DOHH2 (cell line): ENCODE data around the gene TMEM217.

Source experiments
- H3F3A ChIP-seq: fragments of 200-600 bp; sonication (generic), shearing (Covaris generic); 2 replicates; pipeline ENCODE4 v1.6.0; 2016; ENCODE audit warnings: antibody characterized with exemption, mild to moderate bottlenecking; ENCODE audit not compliant: control insufficient read depth, insufficient read depth
- H3K27ac ChIP-seq: fragments of 200-600 bp; sonication (generic); 2 replicates; pipeline ENCODE4 v1.5.1; 2014; ENCODE audit warnings: low read depth, mild to moderate bottlenecking, low read length, moderate library complexity
- H3K27me3 ChIP-seq: fragments of 200-600 bp; sonication (generic); 2 replicates; pipeline ENCODE4 v1.6.1; 2014; ENCODE audit warnings: mild to moderate bottlenecking, low read length, mixed read lengths; ENCODE audit not compliant: control insufficient read depth
- H3K36me3 ChIP-seq: fragments of 200-600 bp; sonication (generic); 2 replicates; pipeline ENCODE4 v1.6.1; 2014; ENCODE audit warnings: mild to moderate bottlenecking, low read length, moderate library complexity, mixed read lengths; ENCODE audit not compliant: control insufficient read depth
- H3K4me1 ChIP-seq: fragments of 200-600 bp; sonication (generic); 2 replicates; pipeline ENCODE4 v1.6.1; 2014; ENCODE audit warnings: mild to moderate bottlenecking, low read length, mixed read lengths; ENCODE audit not compliant: control insufficient read depth
- H3K4me2 ChIP-seq: fragments of 200-600 bp; sonication (generic); 2 replicates; pipeline ENCODE4 v1.6.0; 2014; ENCODE audit warnings: mild to moderate bottlenecking, low read length, moderate library complexity
- H3K4me3 ChIP-seq: fragments of 200-600 bp; sonication (generic); 2 replicates; pipeline ENCODE4 v1.5.1; 2014; ENCODE audit warnings: mild to moderate bottlenecking, low read length, mixed read lengths
- H3K79me2 ChIP-seq: fragments of 200-600 bp; sonication (generic); 2 replicates; pipeline ENCODE4 v1.6.1; 2014; ENCODE audit warnings: mild to moderate bottlenecking, low read length, mixed read lengths; ENCODE audit not compliant: control insufficient read depth
- H3K9me2 ChIP-seq: fragments of 200-600 bp; sonication (generic); replicated peaks from 2 replicates; pipeline ENCODE4 v1.6.1; 2014; ENCODE audit warnings: mild to moderate bottlenecking, low read length, mixed read lengths; ENCODE audit not compliant: control insufficient read depth
- H3K9me3 ChIP-seq: fragments of 200-600 bp; sonication (generic); 2 replicates; pipeline ENCODE4 v1.6.1; 2014; ENCODE audit warnings: antibody characterized with exemption, low read length, mixed read lengths; ENCODE audit not compliant: control insufficient read depth, insufficient read depth
- H4K20me1 ChIP-seq: fragments of 200-600 bp; sonication (generic); 2 replicates; pipeline ENCODE4 v1.6.0; 2014; ENCODE audit warnings: low read depth, mild to moderate bottlenecking, antibody characterized with exemption, low read length, moderate library complexity; ENCODE audit not compliant: control insufficient read depth, insufficient read depth
- EZH2phosphoT487 ChIP-seq: fragments of 200-600 bp; sonication (generic); IDR thresholded peaks from 2 replicates; pipeline ENCODE4 v1.6.1; 2017; ENCODE audit warnings: borderline replicate concordance, mild to moderate bottlenecking, antibody characterized with exemption, low read length, moderate library complexity, mixed read lengths
- TF ChIP-seq, protein P1 (sequence below): fragments of 200-600 bp; sonication (generic); IDR thresholded peaks from one replicate; pipeline ENCODE4 v1.5.1; 2014; ENCODE audit warnings: antibody characterized with exemption, mild to moderate bottlenecking, low read depth, low read length; ENCODE audit not compliant: poor library complexity, severe bottlenecking

TMEM217 gene

GRCh38 chr6:37265001-37265400 lies 7.1 kb upstream of the TMEM217 start:
- Histone ChIP-seq H3K4me2 (no peak overlapping the region), H3F3A (no peaks in the 10 kb centered on the region), H3K27ac (no peak overlapping the region), H3K79me2 (peaks cover 39% of the 10 kb centered on the region), H3K27me3 (no peaks in the 10 kb centered on the region), H3K36me3 (peaks cover 7% of the 10 kb centered on the region), H3K9me3 (peaks cover 8% of the 10 kb centered on the region), H3K4me1 (peaks cover 2% of the 10 kb centered on the region), H3K4me3 (no peak overlapping the region), H3K9me2 (no peaks in the 10 kb centered on the region), H4K20me1 (no peaks in the 10 kb centered on the region)
- TF ChIP-seq EZH2phosphoT487 = no peak
- TF ChIP-seq, protein P1, sequence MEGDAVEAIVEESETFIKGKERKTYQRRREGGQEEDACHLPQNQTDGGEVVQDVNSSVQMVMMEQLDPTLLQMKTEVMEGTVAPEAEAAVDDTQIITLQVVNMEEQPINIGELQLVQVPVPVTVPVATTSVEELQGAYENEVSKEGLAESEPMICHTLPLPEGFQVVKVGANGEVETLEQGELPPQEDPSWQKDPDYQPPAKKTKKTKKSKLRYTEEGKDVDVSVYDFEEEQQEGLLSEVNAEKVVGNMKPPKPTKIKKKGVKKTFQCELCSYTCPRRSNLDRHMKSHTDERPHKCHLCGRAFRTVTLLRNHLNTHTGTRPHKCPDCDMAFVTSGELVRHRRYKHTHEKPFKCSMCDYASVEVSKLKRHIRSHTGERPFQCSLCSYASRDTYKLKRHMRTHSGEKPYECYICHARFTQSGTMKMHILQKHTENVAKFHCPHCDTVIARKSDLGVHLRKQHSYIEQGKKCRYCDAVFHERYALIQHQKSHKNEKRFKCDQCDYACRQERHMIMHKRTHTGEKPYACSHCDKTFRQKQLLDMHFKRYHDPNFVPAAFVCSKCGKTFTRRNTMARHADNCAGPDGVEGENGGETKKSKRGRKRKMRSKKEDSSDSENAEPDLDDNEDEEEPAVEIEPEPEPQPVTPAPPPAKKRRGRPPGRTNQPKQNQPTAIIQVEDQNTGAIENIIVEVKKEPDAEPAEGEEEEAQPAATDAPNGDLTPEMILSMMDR = no peak

DNA sequence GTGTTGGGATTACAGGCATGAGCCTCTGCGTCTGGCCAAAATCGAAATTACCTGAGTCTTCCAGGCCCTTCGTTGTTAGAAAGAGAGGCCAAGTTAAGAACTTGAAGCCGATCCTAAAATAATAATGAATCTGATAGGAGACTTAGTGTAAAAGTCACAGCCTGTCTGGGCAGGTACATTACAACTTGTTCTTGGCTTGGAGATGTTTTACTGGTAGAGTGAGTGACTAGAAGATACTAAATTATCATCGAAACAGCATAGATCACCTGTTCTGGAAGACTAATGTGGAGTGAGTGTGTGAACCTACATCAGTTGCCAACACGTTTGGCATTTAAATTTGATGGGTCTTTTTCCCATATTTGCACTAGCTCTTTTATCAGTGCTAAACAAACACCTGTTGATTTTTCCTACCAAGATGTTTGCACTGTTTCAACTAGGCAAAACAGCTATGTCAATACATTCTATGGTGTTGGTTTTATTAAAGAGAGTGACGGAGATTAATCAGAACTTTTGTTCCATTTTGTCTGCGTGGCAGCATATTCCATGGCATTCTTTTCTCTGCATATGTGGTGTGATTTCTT lies 4.6 kb upstream of the TMEM217 start:
- no peaks in the 10 kb centered on the region for H3K27me3 ChIP-seq
- H3K4me3 ChIP-seq = no peak overlapping the region
- peaks cover 3% of the 10 kb centered on the region; the same call in 1 of the 2 replicates for H3K36me3 ChIP-seq
- no peaks in the 10 kb centered on the region for H4K20me1 ChIP-seq
- TF ChIP-seq, protein P1 = no peak
- no peak for TF ChIP-seq EZH2phosphoT487
- H3K9me3 ChIP-seq = peaks cover 8% of the 10 kb centered on the region
- H3K79me2 ChIP-seq = peaks cover 62% of the 10 kb centered on the region
- H3K4me2 ChIP-seq = no peak overlapping the region
- H3K27ac ChIP-seq = no peak overlapping the region
- H3K4me1 ChIP-seq = peaks cover 18% of the 10 kb centered on the region
- H3K9me2 ChIP-seq = no peaks in the 10 kb centered on the region
- peaks cover 3% of the 10 kb centered on the region; the same call in 1 of the 2 replicates for H3F3A ChIP-seq

- TF ChIP-seq EZH2phosphoT487 = no peak
- TF ChIP-seq, protein P1 = no peak
- H3K27me3 ChIP-seq = no peaks in the 10 kb centered on the region
- peaks cover 3% of the 10 kb centered on the region; the same call in 1 of the 2 replicates for H3K36me3 ChIP-seq
- no peaks in the 10 kb centered on the region for H4K20me1 ChIP-seq
- no peaks in the 10 kb centered on the region for H3K9me2 ChIP-seq
- no peak overlapping the region for H3K4me2 ChIP-seq
- peaks cover 6% of the 10 kb centered on the region for H3K9me3 ChIP-seq
- H3K79me2 ChIP-seq = peaks cover 61% of the 10 kb centered on the region
- H3K27ac ChIP-seq = no peak overlapping the region
- peaks cover 24% of the 10 kb centered on the region for H3K4me1 ChIP-seq
- peaks cover 3% of the 10 kb centered on the region; the same call in 1 of the 2 replicates for H3F3A ChIP-seq
- no peak overlapping the region for H3K4me3 ChIP-seq
These were observed 3.3 kb upstream of the TMEM217 start for GRCh38 chr6:37261198-37261597.
